Measurements from ENCODE around the gene DSTN. TPM values are rescaled to one million over a fixed set of nuclear protein-coding genes. Genes with fewer than 3 reads are reported as not detected.

DSTN gene
- polyA plus RNA-seq, 1 donor: 304 TPM

DNA sequence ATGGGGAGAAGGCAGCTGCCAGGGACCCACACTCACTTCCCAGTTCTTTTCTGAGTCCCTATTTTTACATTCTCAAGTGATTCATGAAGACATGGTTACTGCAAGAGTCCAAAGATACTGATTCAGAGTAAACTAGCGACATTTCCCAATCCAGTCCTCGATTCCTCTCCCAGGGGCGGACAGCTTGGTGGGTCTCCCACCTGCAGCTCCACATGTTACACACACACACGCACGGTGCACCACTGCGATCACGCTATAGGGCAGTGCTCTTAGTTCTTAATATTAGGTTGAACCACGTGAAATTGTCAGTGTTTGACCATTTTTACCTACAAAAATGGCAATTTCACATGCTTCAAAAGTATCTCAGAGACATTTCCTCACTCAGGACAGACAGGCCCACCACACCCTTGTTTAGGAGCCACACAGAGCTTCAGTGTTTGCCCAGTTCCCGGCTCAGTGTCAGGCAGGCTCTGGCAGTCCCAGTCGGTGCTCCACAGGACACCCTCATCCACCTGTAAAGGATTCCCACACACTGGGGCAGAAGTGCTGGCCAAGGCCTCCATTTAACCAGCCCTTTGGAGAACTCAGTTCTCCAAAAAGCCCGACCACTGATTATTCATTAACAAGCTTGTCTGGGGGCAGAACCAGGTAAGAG lies 60.4 kb downstream of the DSTN start:
- Histone ChIP-seq H3K4me1 (ENCODE audit: control insufficient read depth, insufficient read depth, low read length) (peaks cover 38% of the 10 kb centered on the region), H3K27ac (ENCODE audit: low read length) (no peak overlapping the region), H3K9me3 (ENCODE audit: control insufficient read depth, low read depth, low read length) (no peaks in the 10 kb centered on the region), H3K4me3 (ENCODE audit: low read length) (no peak overlapping the region), H3K36me3 (ENCODE audit: control insufficient read depth, insufficient read depth, low read length) (peaks cover 99% of the 10 kb centered on the region), H3K27me3 (ENCODE audit: control insufficient read depth, insufficient read depth, low read length) (no peaks in the 10 kb centered on the region)
- no peak for DNase-seq
- no CpG with 5 or more reads among the region's 11 CpGs for WGBS (ENCODE audit: insufficient coverage, low lambda C conversion rate)

DNA sequence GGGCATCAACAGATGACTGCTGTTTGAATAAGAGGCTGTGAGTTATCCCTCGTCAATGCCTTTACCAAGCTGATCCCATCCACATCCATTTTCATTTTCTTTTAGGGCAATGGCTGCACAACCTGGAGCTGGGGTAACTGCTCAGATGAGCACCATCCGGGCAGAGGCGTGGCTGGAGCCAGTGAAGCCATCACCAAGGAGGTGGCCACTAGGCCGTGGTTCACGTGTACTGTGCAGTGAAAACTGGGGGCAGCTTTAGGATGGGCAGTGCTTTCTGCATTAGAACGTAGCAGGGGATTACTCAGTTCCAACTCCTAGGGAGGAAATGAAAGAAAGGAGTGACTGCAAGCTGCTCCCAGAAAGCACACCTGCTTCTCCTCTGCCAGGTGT lies 60.9 kb downstream of the DSTN start:
- no CpG with 5 or more reads among the region's 6 CpGs for WGBS (ENCODE audit: insufficient coverage, low lambda C conversion rate)
- Histone ChIP-seq H3K27me3 (ENCODE audit: control insufficient read depth, insufficient read depth, low read length) (no peaks in the 10 kb centered on the region), H3K27ac (ENCODE audit: low read length) (no peak overlapping the region), H3K36me3 (ENCODE audit: control insufficient read depth, insufficient read depth, low read length) (peaks cover 99% of the 10 kb centered on the region), H3K9me3 (ENCODE audit: control insufficient read depth, low read depth, low read length) (no peaks in the 10 kb centered on the region), H3K4me3 (ENCODE audit: low read length) (no peak overlapping the region), H3K4me1 (ENCODE audit: control insufficient read depth, insufficient read depth, low read length) (peaks cover 38% of the 10 kb centered on the region)
- no peak for DNase-seq

DNA sequence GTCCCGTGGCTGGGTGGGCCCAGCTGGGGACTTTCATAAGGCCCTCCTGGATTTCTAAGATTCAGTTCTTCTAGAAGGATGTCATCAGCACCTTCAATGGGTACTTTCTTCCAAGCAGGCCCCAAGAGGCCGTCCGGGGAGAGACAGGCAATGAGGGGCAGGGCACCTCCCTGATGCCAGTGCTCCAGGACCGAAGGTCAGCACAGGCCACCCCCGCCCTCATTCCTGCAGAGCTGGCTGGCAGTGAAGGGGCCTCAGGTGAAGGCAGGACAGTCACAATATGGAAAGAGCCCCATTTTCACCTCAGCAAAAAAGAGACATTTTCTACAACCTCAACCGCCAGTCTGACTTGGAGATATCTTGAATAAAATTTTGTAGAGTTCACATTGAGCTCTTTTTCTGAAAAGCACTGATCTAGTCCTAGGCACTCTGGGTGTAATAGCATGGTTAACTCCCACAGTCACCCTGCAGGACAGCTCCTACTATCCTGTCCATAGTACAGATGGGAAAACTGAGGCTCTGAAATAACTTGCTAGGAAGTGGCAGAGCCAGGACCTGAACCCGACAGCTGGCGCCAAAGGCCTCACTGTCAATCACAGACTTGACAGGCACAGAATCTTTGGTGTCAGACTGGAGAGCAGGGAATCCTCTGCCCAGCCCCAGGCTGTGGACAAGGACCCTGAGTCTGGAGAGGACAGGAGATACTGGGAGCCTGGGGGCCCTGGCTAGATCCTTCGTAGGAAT lies 61.9 kb downstream of the DSTN start:
- Histone ChIP-seq H3K4me1 (ENCODE audit: control insufficient read depth, insufficient read depth, low read length) (peaks cover 39% of the 10 kb centered on the region), H3K27me3 (ENCODE audit: control insufficient read depth, insufficient read depth, low read length) (no peaks in the 10 kb centered on the region), H3K36me3 (ENCODE audit: control insufficient read depth, insufficient read depth, low read length) (peaks cover 99% of the 10 kb centered on the region), H3K4me3 (ENCODE audit: low read length) (no peak overlapping the region), H3K27ac (ENCODE audit: low read length) (peak overlapping the region; percentile 16), H3K9me3 (ENCODE audit: control insufficient read depth, low read depth, low read length) (no peaks in the 10 kb centered on the region)
- DNase-seq: peak; percentile 63 to 74
- no CpG with 5 or more reads among the region's 9 CpGs for WGBS (ENCODE audit: insufficient coverage, low lambda C conversion rate)

DNA sequence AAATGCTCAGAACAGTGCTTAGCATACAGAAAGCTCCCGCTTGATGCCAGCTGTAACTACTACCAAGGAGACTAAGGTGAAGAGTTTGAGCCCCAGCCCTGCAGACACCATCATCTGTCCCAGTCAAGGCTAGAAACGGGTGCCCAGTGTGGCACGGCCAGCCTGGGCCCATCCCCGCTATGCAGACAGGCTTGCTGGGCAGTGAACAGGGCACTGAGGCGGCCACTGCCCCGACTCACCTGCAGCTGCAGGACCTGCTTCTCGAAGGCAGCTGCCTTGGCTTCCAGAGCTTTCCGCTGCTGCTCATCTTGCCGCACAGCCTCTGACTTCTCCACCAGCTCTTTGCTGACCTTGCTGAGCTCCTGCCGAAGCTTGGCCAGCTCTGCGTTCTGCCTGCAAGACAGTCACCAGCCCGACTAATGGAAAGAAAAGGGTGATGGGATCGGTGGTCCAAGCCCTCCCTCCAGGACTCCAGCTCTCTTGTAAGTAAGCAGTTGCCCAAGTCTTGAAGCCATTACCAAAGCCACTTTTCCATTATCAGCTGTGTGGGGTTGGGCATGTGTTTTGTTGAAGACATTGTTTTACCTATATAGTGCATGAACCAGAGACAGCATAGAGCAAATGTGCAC lies 63.5 kb downstream of the DSTN start:
- Histone ChIP-seq H3K36me3 (ENCODE audit: control insufficient read depth, insufficient read depth, low read length) (peaks cover 99% of the 10 kb centered on the region), H3K9me3 (ENCODE audit: control insufficient read depth, low read depth, low read length) (no peaks in the 10 kb centered on the region), H3K4me1 (ENCODE audit: control insufficient read depth, insufficient read depth, low read length) (peaks cover 29% of the 10 kb centered on the region), H3K27ac (ENCODE audit: low read length) (no peak overlapping the region), H3K27me3 (ENCODE audit: control insufficient read depth, insufficient read depth, low read length) (no peaks in the 10 kb centered on the region), H3K4me3 (ENCODE audit: low read length) (no peak overlapping the region)
- no peak for DNase-seq
- no CpG with 5 or more reads among the region's 13 CpGs for WGBS (ENCODE audit: insufficient coverage, low lambda C conversion rate)

DNA sequence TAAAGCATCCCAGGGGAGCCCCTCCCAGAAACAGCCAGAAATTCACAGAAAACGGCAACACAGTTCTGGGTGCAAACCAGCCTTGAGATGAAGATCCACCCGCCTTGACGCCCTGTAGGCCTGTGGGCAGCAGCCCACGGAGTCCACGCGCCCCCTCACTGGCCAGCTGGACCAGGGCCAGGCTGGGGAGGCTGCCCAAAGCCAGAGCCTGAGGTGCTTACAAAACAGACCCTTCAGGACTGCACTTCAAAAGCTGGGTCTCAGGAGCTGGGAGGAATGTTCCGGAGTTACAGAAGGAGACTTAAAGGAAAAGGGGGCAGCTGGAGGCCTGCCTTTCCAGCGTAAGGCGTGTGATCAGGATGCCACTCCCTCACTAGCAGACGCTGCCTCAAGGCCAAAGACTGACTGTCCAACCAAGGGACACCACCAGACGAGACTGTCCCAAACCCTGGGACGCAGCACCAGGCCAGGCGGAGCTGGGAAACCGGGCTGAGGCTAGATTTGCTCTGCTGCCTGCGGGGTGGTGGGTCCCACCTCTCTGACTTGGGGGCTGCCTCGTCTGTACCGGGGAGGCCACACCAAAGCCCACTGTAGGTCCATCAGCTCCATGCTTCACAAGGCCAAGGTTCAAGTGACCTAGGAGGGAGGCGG lies 64.1 kb downstream of the DSTN start:
- no peaks in the 10 kb centered on the region for H3K27me3 ChIP-seq (ENCODE audit: control insufficient read depth, insufficient read depth, low read length)
- H3K9me3 ChIP-seq (ENCODE audit: control insufficient read depth, low read depth, low read length): no peaks in the 10 kb centered on the region
- WGBS (ENCODE audit: insufficient coverage, low lambda C conversion rate): no CpG with 5 or more reads among the region's 18 CpGs
- H3K4me1 ChIP-seq (ENCODE audit: control insufficient read depth, insufficient read depth, low read length): peaks cover 29% of the 10 kb centered on the region
- no peak overlapping the region for H3K27ac ChIP-seq (ENCODE audit: low read length)
- no peak for DNase-seq
- H3K4me3 ChIP-seq (ENCODE audit: low read length): no peak overlapping the region
- H3K36me3 ChIP-seq (ENCODE audit: control insufficient read depth, insufficient read depth, low read length): peaks cover 99% of the 10 kb centered on the region

DNA sequence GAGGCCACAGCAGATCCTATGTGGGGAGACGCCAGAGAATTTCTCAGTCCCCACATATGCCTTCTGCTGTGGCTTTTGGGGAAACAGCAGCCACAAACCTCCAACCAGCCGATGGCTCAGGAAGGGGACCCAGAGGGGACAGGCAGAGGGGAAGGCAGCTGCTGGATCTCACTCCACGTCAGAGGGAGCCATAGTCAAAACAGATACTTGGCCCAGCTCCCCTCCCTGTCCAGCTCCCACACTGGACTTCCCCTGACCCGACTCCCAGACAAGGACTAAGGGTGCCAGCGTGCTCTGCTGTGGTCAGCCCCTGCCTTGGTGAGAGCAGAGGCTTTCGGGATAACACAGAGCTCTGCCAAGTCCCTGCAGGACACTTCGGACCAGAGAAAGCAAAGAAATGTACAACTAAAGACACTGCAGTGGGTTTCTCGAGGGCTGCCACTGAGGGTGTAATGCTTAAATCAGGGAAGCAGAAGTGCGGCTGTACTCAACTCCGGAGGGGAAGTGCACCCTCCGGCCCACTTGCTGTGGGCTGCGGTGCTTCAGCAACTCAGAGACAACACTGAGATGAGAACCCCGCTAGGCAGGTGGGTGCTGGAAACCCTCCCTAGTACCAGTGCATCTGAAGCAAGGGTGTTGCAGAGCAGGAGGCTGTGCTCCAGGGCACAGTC lies 64.9 kb downstream of the DSTN start:
- Histone ChIP-seq H3K27me3 (ENCODE audit: control insufficient read depth, insufficient read depth, low read length) (no peaks in the 10 kb centered on the region), H3K27ac (ENCODE audit: low read length) (no peak overlapping the region), H3K4me3 (ENCODE audit: low read length) (no peak overlapping the region), H3K9me3 (ENCODE audit: control insufficient read depth, low read depth, low read length) (no peaks in the 10 kb centered on the region), H3K4me1 (ENCODE audit: control insufficient read depth, insufficient read depth, low read length) (peaks cover 29% of the 10 kb centered on the region), H3K36me3 (ENCODE audit: control insufficient read depth, insufficient read depth, low read length) (peaks cover 97% of the 10 kb centered on the region)
- no peak for DNase-seq
- no CpG with 5 or more reads among the region's 13 CpGs for WGBS (ENCODE audit: insufficient coverage, low lambda C conversion rate)

DNA sequence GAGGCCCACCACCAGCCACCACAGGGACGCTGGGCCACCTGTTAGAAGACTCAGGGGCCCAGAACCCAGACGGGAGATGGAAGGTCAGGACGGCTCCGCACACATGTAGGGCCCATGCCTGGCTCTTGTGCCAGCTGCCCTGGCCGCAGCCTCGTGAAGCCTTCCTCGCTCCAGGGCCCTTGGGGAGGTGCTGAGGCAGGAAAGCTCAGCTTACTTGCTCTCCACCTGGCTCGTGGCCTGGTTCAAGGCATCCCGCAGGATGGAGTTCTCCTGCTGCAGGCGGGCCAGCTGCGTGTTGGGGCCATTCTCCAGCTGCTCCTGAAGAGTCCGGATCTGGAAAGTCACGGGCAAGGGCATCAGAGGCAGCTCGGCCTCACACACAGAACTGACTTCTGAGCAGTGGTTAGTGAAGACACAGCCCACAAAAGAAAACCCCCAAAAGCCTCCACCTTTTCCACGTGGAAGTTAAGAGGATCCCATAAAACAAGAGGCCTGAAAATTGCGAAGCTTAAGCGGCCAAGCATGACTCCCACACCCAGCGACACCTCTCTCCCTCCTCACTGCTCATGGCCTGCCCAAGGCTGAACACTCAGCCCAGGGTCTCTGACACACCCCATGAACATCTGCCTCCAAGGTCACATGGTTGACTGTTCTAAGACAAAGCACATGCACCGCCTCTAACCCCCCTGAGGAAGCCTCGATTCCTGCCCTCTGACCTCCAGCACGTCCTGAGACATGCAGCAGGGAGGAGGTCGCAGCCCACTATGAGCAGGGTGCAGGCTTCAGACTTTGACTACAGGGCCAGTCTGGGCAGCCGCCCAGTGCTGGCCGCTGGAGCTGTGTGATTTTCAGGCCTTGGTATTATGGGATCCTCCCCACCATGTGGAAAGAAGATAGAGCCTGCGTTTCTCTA lies 65.7 kb downstream of the DSTN start:
- Histone ChIP-seq H3K9me3 (ENCODE audit: control insufficient read depth, low read depth, low read length) (no peaks in the 10 kb centered on the region), H3K36me3 (ENCODE audit: control insufficient read depth, insufficient read depth, low read length) (peaks cover 97% of the 10 kb centered on the region), H3K4me3 (ENCODE audit: low read length) (no peak overlapping the region), H3K27ac (ENCODE audit: low read length) (no peak overlapping the region), H3K27me3 (ENCODE audit: control insufficient read depth, insufficient read depth, low read length) (no peaks in the 10 kb centered on the region), H3K4me1 (ENCODE audit: control insufficient read depth, insufficient read depth, low read length) (peaks cover 27% of the 10 kb centered on the region)
- DNase-seq: no peak
- WGBS (ENCODE audit: insufficient coverage, low lambda C conversion rate): no CpG with 5 or more reads among the region's 25 CpGs

DNA sequence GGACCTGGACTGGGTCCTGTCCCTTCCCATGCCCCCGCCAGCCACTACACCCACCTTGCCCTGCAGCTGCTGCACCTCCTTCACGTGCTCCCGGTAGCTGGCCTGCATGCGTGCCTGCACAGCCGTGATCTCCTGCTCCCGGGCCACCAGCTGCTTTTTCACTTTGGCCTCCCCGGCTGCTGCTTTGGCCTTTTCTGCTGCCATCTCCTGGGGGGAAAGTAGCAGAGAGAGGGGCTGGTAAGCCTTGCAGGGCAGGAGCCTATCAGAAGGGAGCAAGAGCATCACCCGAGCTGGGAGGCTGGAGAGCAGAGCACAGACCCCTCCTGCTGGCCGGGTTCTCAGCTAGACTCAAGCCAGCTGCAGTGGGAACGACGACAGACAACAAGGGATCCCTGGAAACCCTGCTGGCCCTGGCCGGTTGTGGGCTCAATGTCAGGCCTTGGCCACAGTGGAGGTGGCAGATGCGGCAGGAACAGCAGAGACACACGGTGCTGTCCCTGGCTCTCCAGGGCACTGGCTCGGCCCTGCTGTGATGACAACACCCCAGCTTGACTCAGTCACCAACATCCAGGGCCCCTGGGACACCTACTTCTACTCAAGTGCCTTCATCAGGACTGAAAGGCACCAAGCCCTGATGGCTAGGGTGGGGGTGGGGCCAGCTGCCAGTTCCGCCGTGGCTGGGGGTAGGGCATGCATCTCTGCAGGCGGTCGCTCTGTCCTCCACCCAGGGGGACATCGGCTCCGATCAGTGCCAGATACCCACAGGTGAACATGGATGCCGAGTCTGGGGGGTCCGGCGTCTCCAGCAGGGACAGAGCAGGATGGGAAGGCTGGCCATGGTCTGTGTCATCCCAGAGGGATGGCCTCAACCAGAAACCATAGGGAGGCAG lies 66.9 kb downstream of the DSTN start:
- no peak for DNase-seq
- Histone ChIP-seq H3K27ac (ENCODE audit: low read length) (no peak overlapping the region), H3K9me3 (ENCODE audit: control insufficient read depth, low read depth, low read length) (no peaks in the 10 kb centered on the region), H3K36me3 (ENCODE audit: control insufficient read depth, insufficient read depth, low read length) (peaks cover 98% of the 10 kb centered on the region), H3K4me1 (ENCODE audit: control insufficient read depth, insufficient read depth, low read length) (peaks cover 15% of the 10 kb centered on the region), H3K4me3 (ENCODE audit: low read length) (no peak overlapping the region), H3K27me3 (ENCODE audit: control insufficient read depth, insufficient read depth, low read length) (no peaks in the 10 kb centered on the region)
- WGBS (ENCODE audit: insufficient coverage, low lambda C conversion rate): no CpG with 5 or more reads among the region's 24 CpGs

DNA sequence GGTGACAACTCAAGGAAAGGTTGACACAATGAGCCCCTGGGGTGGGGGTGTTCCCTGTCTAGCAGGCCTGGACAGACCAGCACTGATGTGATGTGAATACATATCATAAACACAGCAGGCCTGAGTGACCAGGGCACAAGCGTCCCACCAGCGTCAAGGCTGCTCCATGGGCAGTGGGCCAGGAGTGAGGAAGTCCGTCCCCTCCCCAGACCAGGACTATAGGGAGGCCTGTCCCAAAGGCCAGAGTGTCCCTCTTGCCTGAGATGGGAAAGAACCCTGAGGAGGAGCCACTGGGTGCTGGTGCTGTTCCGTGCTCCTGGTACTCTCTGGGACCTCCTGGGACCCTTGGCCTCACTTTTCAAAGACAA lies 67.5 kb downstream of the DSTN start:
- Histone ChIP-seq H3K27ac (ENCODE audit: low read length) (no peak overlapping the region), H3K4me3 (ENCODE audit: low read length) (no peak overlapping the region), H3K27me3 (ENCODE audit: control insufficient read depth, insufficient read depth, low read length) (no peaks in the 10 kb centered on the region), H3K36me3 (ENCODE audit: control insufficient read depth, insufficient read depth, low read length) (peaks cover 98% of the 10 kb centered on the region), H3K4me1 (ENCODE audit: control insufficient read depth, insufficient read depth, low read length) (peaks cover 9% of the 10 kb centered on the region), H3K9me3 (ENCODE audit: control insufficient read depth, low read depth, low read length) (no peaks in the 10 kb centered on the region)
- no peak for DNase-seq
- WGBS (ENCODE audit: insufficient coverage, low lambda C conversion rate): no CpG with 5 or more reads among the region's 4 CpGs
